HFFc6 (cell line): ENCODE results near the gene RMND1. TPM values are rescaled to one million over a fixed set of nuclear protein-coding genes. Genes with fewer than 3 reads are reported as not detected.
"Not testable (repeated sequence)": the region's sequence is repeated elsewhere in the genome, so short reads cannot be mapped to it uniquely, and the experiment has no call there.

Source experiments
- DNase-seq: peaks from one replicate; pipeline ENCODE4 v3.0.0-alpha.2; 2018
- H3K27ac Mint-ChIP-seq: 2 replicates; pipeline ENCODE4 v1.8.0; 2020; ENCODE audit warnings: mild to moderate bottlenecking, mixed read lengths
- H3K27me3 Mint-ChIP-seq: 2 replicates; pipeline ENCODE4 v1.8.0; 2021; ENCODE audit warnings: mild to moderate bottlenecking, moderate library complexity, mixed read lengths; ENCODE audit not compliant: insufficient read depth
- H3K36me3 Mint-ChIP-seq: 2 replicates; pipeline ENCODE4 v1.8.0; 2021; ENCODE audit warnings: low read depth, mixed read lengths
- H3K4me1 Mint-ChIP-seq: 2 replicates; pipeline ENCODE4 v1.8.0; 2020; ENCODE audit warnings: low read depth, mixed read lengths
- H3K4me3 Mint-ChIP-seq: 2 replicates; pipeline ENCODE4 v1.8.0; 2020; ENCODE audit warnings: mild to moderate bottlenecking, moderate library complexity, mixed read lengths
- H3K9me3 Mint-ChIP-seq: 2 replicates; pipeline ENCODE4 v1.8.0; 2020; ENCODE audit warnings: mild to moderate bottlenecking, mixed read lengths
- total RNA-seq, 6 experiments: library from RNA; stranded (reverse); fragmentation: NEBNext Ultra II Directional; extraction: Animal tissue kit (Norgen Biotek cat#: 25700); gene quantifications; 2 replicates in 1 of 6; 3 replicates in 5 of 6; pipeline ENCODE4 v1.2.3, GENCODE V29; 2021
- TF ChIP-seq, protein P1 (sequence below): fragments of 200-600 bp; sonication (generic); IDR thresholded peaks from 2 replicates; pipeline ENCODE4 v1.5.0; 2021; ENCODE audit warnings: antibody characterized with exemption, mild to moderate bottlenecking

The RMND1 gene
- total RNA-seq, 6 experiments from 2014 or later = 20.6 to 27.5 (median 22.0) TPM

DNA sequence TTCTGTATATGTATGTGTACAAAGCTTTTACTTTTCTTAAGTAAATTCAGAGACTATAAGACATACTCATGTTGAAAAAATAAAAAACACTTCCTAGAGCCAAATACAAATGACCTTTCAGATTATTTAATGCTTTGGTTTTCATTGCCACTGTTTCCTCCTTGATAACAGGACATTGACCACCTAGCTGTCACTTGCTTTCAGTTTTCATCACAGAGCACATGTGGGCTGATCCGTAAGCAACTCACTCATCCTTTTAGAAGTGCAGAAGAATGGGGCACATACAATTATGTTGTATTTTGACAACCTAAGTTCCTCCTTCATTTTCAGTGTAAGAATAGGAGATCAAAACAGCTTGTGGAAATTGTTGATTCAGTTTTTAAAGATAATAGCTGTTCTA, 66.7 kb downstream of the RMND1 start:
- no peak for DNase-seq
- peaks cover 39% of the 10 kb centered on the region for H3K4me1 Mint-ChIP-seq
- no peaks in the 10 kb centered on the region for H3K9me3 Mint-ChIP-seq
- no peak overlapping the region for H3K4me3 Mint-ChIP-seq
- no peaks in the 10 kb centered on the region; the same call in none of the 2 replicates for H3K27me3 Mint-ChIP-seq
- TF ChIP-seq, protein P1, sequence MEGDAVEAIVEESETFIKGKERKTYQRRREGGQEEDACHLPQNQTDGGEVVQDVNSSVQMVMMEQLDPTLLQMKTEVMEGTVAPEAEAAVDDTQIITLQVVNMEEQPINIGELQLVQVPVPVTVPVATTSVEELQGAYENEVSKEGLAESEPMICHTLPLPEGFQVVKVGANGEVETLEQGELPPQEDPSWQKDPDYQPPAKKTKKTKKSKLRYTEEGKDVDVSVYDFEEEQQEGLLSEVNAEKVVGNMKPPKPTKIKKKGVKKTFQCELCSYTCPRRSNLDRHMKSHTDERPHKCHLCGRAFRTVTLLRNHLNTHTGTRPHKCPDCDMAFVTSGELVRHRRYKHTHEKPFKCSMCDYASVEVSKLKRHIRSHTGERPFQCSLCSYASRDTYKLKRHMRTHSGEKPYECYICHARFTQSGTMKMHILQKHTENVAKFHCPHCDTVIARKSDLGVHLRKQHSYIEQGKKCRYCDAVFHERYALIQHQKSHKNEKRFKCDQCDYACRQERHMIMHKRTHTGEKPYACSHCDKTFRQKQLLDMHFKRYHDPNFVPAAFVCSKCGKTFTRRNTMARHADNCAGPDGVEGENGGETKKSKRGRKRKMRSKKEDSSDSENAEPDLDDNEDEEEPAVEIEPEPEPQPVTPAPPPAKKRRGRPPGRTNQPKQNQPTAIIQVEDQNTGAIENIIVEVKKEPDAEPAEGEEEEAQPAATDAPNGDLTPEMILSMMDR = no peak
- H3K36me3 Mint-ChIP-seq = peaks cover 14% of the 10 kb centered on the region
- no peak overlapping the region for H3K27ac Mint-ChIP-seq

DNA sequence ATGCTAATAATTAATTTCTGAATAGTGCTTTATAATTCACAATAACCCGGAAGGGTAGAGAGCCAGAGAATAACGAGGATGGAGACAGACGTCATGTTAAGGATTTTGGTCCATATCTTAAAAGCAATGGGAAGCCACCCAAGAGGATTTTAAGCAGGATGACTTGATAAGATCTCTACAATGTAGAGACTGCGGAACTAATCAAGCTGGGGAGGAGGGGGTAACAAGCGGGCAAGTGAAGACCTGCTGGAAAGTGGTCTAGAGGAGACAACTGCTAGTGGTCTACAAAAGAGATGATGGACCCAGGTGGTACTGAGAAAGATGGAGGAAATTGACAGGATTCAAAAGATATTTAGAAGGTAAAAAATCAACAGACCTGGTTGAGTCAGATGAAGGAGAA, 67.8 kb downstream of the RMND1 start:
- TF ChIP-seq, protein P1 = no peak
- Mint-ChIP-seq H3K4me3 (no peak overlapping the region), H3K4me1 (peaks cover 40% of the 10 kb centered on the region), H3K27me3 (no peaks in the 10 kb centered on the region; the same call in none of the 2 replicates), H3K36me3 (peaks cover 14% of the 10 kb centered on the region), H3K9me3 (no peaks in the 10 kb centered on the region), H3K27ac (no peak overlapping the region)
- no peak for DNase-seq

DNA sequence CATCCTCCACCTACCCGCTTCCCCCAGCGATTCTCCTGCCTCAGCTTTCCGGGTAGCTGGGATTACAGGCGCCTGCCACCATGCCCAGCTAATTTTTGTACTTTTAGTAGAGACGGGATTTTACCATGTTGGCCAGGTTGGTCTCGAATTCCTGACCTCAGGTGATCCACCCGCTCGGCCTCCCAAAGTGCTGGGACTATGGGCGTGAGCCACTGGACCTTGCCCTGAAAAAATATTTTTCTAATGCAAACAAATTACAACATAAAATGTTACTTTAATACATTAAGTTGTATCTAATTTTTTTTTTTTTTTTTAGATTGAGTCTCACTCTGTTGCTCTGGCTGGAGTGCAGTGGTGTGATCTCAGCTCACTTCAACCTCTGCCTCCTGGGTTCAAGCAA, 69.3 kb downstream of the RMND1 start:
- H3K4me3 Mint-ChIP-seq, H3K27ac Mint-ChIP-seq, DNase-seq, H3K27me3 Mint-ChIP-seq, H3K9me3 Mint-ChIP-seq: not testable (repeated sequence)
- H3K4me1 Mint-ChIP-seq = peaks cover 34% of the 10 kb centered on the region
- peaks cover 14% of the 10 kb centered on the region for H3K36me3 Mint-ChIP-seq

DNA sequence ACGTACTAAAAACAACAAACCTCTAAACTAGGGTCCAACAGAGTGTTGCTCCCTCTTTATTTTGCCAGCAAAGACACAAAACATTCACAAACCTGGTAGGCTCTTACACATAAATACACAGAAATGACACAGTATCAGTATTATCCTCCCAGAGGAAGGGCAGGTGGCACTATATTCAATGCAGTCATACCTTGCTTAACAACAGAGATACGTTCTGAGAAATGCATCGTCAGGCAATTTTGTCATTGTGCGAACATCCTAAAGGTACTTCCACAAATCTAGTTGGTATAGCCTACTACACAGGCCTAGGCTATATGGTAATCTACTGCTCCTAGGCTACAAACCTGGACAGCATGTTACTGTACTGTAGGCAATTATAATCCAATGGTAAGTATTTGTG, 70.2 kb downstream of the RMND1 start:
- Mint-ChIP-seq H3K4me1 (peaks cover 29% of the 10 kb centered on the region), H3K36me3 (peaks cover 14% of the 10 kb centered on the region), H3K4me3 (no peak overlapping the region), H3K9me3 (no peaks in the 10 kb centered on the region), H3K27me3 (no peaks in the 10 kb centered on the region; the same call in none of the 2 replicates), H3K27ac (no peak overlapping the region)
- DNase-seq = no peak
- TF ChIP-seq, protein P1 = no peak

DNA sequence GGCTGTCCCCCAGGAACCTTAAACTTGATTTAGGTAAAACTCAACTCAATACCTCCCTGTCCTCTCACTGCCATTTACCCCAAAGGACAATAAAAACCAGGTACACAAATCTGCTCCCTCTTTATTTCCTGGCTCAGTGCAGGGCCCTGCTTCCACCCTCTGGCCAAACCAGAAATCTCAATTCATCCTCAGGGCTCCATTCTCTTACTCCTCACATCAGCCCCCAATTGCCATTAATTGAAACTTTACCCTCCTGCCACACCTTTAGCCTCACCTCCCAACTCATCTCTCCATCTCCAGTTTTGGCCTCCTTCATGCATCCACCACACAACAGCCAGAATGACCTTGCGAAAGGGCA, 71.1 kb downstream of the RMND1 start:
- Mint-ChIP-seq H3K4me3 (no peak overlapping the region), H3K36me3 (peaks cover 14% of the 10 kb centered on the region), H3K27ac (peak overlapping the region; percentile 57), H3K27me3 (no peaks in the 10 kb centered on the region; the same call in none of the 2 replicates), H3K9me3 (no peaks in the 10 kb centered on the region), H3K4me1 (peaks cover 38% of the 10 kb centered on the region)
- no peak for DNase-seq
- TF ChIP-seq, protein P1 = no peak

DNA sequence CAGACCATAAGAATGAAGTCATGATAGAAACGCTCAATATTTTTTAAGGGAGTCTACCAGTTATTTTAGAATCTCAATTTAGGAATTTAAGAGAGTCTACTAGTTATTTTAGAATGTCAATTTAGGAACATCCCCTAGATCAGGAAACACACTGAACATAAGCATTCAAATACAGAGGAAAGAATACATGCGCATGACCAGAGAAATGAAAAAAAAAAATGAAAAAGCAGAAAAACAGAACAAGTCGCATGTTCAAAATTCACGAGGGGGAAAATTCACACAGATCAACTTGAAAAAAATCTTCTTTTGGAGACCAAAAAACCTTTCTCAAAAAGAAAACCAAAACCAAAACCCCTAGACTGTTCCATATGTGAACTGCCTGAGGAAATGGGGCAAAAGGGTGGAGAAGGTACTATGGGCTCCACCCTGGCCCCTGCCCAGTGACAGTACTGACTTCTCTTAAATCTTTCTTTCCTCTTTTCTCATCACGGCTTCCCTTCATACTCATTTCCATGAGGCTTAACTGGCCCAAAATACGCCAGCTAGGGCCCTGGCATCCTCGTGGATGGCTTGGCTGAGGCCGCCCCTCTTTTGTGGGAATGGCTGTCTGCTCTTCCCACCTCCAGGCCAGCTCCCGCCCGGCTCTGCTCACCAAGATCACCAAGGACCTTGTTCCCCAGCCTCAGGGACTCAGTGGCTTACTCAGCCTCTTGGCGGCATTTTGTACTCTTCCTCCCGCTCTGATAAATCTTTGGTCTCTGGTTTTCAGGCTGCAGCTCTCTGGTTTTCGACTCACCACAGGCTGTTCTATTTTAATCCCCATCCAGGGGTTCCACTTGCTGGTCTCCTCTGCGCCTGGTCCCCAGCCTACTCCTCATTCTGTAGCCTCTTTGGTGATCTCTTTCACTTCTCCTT, 71.7 kb downstream of the RMND1 start:
- DNase-seq = no peak
- TF ChIP-seq, protein P1 = no peak
- Mint-ChIP-seq H3K4me1 (peaks cover 40% of the 10 kb centered on the region), H3K4me3 (no peak overlapping the region), H3K27me3 (no peaks in the 10 kb centered on the region; the same call in none of the 2 replicates), H3K9me3 (no peaks in the 10 kb centered on the region), H3K36me3 (peaks cover 14% of the 10 kb centered on the region), H3K27ac (peak overlapping the region; percentile 57)
